HG03135 (cell line): ENCODE data around the gene COL5A1.

Experiments
- ATAC-seq: cut with Tn5 transposase; IDR thresholded peaks from one replicate; pipeline ENCODE4 v1.9.1; 2021; ENCODE audit warnings: mild to moderate bottlenecking, moderate library complexity; ENCODE audit not compliant: unreplicated experiment

COL5A1 gene

DNA sequence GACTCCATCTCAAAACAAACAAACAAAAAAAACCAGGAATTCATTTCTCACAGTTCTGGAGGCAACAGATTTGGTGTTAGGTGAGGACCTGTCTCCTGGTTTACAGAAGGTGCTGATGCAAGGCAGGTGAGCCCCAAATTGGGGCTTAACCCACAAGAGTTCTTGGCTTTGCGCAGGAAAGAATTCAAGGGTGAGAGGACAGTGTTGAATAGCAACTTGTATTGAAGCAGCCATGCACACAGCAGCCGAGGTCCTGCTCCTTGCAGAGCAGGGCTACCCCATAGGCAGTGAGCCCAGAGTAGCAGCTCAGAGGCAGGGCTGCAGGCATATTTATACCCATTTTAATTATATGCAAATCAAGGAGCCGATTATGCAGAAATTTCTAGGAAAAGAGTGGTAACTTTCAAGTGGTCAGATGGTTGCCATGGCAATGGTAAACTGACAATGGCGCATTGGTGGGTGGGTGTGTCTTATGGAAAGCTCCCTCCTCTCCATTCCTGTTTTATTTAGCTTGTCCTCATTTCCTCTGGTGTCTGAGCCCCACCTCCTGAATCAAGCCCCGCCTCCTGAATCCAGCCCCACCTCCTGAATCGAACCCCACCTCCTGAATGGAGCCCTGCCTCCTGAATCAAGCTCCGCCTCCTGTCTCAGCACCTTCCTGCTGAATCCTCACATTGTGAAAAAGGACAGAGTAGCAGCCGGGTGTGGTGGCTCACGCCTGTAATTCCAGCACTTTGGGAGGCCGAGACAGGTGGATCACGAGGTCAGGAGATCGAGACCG is 34.5 kb upstream of the COL5A1 start:
- no peak for ATAC-seq

DNA sequence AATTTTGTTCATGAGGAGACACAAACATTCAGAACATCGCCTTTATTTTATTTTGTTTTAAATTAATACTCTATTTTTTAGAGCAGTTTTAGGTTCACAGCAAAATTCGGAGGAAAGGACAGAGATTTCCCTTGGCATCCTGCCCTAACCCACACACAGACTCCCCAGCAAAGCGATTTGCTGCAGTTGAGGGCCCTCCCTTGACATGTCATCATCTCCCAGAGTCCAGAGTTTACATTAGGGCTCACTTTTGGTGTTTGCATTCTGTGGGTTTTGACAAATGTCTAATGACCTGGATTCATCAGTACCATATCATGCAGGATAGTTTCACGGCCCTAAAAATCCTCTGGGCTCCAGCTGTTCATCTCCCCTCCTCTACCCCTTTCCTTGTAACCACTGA is 33.6 kb upstream of the COL5A1 start:
- ATAC-seq: no peak

DNA sequence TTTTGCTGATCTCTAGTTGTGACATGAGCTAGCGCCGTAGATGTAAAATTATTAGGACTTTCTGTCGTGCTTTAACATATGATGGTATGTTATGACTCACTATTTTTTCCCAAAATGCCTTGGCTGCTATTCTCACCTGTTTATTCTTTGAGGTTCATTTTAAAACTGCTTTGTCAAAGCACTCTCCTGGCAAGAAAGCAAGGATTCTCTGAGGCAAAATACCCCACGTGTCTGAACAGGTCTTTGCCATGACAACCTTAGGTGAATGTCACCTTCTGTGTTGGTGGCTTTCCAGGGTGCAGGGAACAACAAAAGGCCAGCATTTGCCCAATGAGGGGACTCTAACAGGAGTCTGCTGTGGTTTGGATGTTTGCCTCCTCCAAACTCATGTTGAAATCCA is 30.6 kb upstream of the COL5A1 start:
- no peak for ATAC-seq

GRCh38 chr9:134612309-134612708 is 29.3 kb upstream of the COL5A1 start:
- ATAC-seq: no peak

- no peak for ATAC-seq
Observed at GRCh38 chr9:134612715-134613114, 28.9 kb upstream of the COL5A1 start.

DNA sequence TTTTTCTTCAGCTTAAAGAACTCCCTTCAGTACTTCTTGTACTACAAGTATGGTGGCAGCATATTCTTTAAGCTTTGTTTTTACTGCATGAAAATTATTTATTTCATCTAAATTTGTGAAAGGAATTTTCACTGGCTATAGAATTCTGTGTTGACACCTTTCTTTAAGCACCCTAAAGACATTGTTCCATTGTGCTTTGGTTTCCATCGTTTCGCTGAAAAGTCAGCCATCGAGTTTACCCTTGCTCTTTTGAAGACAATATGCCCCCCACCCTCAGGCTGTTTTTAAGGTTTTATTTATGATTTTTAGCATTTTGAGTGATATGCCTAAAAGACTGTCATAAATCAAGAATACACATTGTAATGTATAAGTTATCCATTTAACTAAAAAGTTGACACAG is 27.3 kb upstream of the COL5A1 start:
- no peak for ATAC-seq

DNA sequence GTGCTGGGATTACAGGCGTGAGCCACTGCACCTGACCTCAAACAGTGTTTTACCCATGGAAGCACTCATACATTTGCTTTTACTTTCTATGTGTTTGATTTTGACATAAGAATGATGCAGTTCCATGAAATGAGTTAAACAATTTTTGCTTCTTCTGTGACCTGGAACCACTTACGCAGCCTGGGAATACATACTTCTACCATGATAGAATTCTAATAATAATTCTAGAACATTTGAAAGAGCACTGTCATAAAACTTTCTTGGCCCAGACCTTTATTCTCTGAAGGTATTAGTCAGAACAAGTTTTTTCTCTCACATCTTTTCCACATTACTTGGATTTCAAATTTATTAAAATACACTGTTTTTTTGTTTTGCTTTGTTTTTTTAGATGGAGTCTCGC is 25.3 kb upstream of the COL5A1 start:
- no peak for ATAC-seq

- ATAC-seq: no peak
Observed at GRCh38 chr9:134617246-134617645, 24.4 kb upstream of the COL5A1 start.

DNA sequence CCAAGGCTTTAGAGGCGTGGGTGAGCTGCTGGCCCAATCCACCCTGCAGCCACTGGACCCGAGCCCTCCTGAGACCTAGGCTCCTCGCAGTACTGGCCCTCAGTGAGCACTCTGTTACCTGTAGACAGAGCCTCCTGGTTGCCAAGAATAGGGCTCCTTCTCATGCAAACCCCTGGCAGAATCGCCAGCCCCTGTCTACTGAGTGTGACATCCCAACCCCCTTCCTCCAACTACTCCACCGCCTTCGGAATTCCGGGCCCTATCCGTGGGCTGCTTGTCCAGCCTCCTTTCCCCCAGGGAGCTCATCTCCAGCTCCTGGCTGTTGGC is 23.8 kb upstream of the COL5A1 start:
- ATAC-seq: no peak

- no peak for ATAC-seq
Observed at GRCh38 chr9:134618163-134618832, 23.3 kb upstream of the COL5A1 start.

DNA sequence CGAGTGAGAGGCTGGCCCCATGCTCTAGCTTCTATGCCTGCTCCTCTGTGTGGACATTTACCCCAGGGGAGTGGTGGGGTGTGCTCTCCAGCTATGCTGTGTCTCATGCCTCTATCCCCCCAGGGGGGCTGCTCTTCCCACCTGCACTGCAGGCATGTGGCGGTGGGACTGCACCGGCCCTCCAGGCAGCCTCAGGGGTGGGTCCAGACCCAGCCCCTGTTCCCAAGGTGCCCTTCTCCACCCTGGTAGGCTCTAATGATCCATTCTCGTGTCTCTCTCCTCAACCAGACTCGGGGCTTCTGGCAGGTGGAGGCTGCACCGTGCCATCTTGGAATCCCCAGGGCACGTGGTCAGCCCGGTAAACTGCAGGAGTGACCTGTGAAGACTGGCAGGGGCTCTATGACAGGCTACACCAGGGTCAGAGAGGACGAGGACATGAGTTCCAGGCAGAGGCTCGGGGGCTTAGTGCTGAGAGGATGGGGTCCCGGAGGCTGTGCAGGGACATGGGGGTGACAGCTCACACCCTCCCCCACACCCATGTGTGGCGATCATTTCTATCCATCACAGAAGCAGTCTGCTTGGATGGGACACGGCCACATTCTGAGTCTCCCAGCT is 22.7 kb upstream of the COL5A1 start:
- no peak for ATAC-seq

DNA sequence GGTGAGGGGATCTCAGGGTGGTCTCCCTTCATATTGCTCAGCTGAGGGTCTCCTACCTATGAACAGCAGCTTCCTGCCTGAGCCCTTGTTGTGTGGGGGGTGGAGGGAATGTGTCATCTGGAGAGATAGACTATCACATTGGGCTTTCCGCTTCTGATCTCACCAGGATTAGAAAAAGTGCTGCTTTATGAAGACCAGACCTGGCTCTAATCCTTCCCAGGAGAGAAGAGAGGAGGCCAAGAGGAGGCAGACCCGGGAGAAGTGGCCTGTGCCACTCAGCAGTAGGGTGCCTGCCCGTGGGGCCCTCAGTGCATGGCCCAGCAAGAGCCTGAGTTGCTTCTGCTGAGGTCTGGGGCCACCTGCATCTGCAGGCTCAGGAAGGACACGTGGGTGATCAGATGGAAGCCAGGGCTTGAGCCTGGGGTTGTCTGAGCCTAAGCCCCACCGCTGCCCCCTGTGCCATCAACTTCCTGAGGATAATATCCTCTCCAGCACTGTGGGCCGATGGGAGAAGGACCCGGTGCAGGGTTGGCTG is 22.1 kb upstream of the COL5A1 start:
- ATAC-seq: no peak

- ATAC-seq: no peak
Observed at GRCh38 chr9:134619983-134620661, 21.5 kb upstream of the COL5A1 start.

DNA sequence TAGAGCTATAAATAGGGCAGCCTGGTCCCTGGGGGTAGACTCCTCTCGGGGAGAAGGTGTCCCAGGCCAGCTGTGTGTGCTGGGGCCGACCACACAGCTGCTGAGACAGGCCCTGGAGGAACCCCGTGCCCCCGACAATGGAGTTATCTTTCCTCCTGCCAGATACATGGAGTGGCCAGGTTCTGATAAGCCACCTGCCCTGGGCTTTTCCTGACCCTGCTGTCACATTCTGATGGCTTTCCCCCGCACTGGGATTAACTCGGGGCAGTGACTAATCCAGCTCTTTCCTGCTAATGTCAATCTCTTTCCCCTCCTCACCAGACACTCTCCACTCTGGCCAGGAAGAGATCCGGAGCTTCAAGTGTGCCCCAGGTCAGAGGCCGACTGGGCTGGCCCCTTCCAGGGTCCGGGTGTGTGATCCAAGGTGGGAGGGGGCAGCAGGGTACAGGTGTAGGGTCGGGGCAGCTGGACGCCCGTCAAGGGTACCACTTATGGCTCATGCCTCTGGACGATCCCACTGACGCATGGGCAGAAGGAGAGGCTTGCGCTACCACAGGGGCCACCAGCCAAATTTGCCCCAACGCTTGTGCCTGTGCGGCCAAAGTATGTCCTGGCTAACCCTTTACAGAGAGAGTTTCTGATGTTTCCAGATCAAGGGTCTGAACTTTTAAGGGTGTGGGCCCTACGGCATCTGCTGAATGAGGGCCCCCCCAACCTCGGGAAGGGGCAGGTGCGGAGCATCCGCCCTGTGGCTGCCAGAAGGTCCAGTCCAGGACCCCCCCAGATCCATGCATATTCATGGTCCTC is 20.6 kb upstream of the COL5A1 start:
- ATAC-seq: no peak

DNA sequence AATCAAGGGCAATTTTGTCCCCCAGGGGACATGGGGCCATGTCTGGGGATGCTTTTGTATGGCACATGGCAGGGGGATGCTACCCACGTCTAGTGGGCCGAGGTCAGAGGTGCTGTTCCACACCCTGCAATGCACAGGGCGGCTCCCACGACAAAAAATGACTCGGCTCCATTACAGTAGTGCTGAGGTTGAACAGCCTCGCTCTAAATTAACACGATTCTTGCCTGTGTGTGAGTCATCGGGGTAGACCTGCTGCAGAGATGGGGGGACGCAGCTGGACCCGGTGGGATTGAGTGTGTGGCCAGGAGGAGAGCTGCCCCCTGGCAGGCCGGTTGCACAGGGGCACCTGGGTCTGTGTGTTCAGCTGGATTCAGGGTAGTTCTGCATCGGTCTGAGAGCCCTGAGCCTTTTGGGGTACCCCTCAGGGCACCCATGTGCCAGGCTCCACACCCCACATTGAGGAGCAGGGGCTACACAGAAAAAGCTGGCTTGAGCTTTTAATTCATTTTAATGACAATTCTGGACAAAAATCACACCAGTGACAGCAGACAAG is 20.0 kb upstream of the COL5A1 start:
- no peak for ATAC-seq

DNA sequence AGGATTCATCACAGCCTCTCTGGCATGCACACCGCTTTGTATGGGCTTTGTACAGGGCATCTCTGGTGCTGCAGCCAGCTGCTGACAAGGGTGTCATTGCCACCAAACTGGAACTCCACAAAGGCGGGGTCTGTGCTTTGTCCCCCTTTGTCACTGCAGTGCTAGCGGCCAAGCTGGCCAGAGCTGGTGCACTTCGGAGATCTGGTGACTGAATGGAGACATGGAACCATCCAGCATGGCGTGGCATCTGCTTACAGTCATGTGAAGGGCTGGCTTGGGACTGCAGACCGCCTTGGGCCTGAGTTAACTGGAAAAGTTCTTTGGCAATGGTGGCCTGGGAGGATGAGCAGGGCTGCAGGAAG is 18.7 kb upstream of the COL5A1 start:
- ATAC-seq: no peak

DNA sequence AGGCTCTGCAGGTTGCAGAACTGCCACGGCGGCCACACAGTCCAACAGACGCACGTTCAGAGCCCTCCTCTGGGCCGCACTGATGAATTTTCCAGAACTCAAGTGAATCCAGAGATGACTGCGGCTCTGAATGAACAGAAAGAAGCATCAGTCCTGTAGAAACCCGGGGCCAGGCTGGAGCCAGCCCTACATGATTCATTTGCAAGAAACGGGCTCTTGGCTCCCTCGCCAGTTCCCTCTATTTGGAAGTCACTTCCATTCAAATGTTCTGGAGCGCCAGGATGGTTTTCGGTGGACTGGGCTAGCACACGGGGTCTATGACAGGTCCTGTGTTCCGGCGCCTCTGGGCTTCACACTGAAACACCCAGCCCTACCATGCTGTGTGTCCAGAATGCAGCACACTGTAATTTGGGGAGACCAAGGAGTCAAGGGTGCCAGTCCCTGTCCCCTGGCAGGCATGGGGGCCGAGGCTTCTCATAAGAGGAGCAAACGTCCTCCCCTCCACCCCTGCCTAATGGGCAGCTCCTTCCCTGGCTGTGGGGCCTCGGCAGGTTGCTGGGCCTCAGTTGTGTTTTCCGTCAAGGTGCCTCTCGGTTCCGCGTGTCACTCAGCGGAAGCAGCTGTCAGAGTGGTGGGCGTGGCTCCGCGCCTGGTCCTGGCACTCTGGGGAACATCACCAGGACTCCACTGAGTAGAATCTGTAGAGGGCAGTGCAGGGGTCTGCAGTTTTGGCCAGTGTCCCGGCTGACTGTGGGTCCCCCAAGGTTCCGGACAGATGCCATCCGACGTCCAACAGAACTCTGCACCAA is 18.1 kb upstream of the COL5A1 start:
- no peak for ATAC-seq

- no peak for ATAC-seq
Observed at GRCh38 chr9:134624137-134624591, 17.4 kb upstream of the COL5A1 start.

- no peak for ATAC-seq
Observed at GRCh38 chr9:134624621-134625181, 16.9 kb upstream of the COL5A1 start.
